CD8-positive, alpha-beta memory T cell (primary cell): Measurements from ENCODE around the gene MPND. TPM values are rescaled to one million over a fixed set of nuclear protein-coding genes. Genes with fewer than 3 reads are reported as not detected.

Experiments
- CTCF ChIA-PET: fragments of 350-600 bp; sonication (Branson Sonifier 250); formaldehyde crosslinking; loops from one replicate; lab custom pipeline; 2021; ENCODE audit warnings: antibody characterized with exemption; lab: Charles Lee
- POLR2A ChIA-PET: fragments of 350-600 bp; sonication (Branson Sonifier 250); formaldehyde crosslinking; loops from one replicate; lab custom pipeline; 2021; ENCODE audit warnings: antibody characterized with exemption; lab: Charles Lee
- DNase-seq, 5 donors: peaks; one replicate each; pipeline versions ENCODE4 v3.0.0 to v3.0.0-alpha.2; 2020 to 2022; ENCODE audit warnings: mixed read lengths in 1 of 5
- H3K27ac ChIP-seq: one replicate; pipeline ENCODE4 v1.7.0; 2013; ENCODE audit warnings: low read depth, mild to moderate bottlenecking, low read length, moderate library complexity
- H3K27me3 ChIP-seq: 2 replicates; pipeline ENCODE4 v1.7.0; 2013; ENCODE audit warnings: low read length, mild to moderate bottlenecking; ENCODE audit not compliant: insufficient read depth, poor library complexity, severe bottlenecking
- H3K36me3 ChIP-seq: 2 replicates; pipeline ENCODE4 v1.7.0; 2013; ENCODE audit warnings: mild to moderate bottlenecking, low read length, moderate library complexity; ENCODE audit not compliant: insufficient read depth
- H3K4me1 ChIP-seq: 2 replicates; pipeline ENCODE4 v1.7.0; 2013; ENCODE audit warnings: mild to moderate bottlenecking, low read length, moderate library complexity; ENCODE audit not compliant: insufficient read depth
- H3K4me3 ChIP-seq: 2 replicates; pipeline ENCODE4 v1.7.0; 2013; ENCODE audit warnings: mild to moderate bottlenecking, low read length
- H3K9me3 ChIP-seq: 2 replicates; pipeline ENCODE4 v1.7.0; 2013; ENCODE audit warnings: mild to moderate bottlenecking, low read length
- H3K27ac Mint-ChIP-seq, 8 donors: one replicate each; pipeline ENCODE4 v1.8.0; 2020 to 2021; ENCODE audit warnings: mixed read lengths in 8 of 8, mild to moderate bottlenecking in 6 of 8, inconsistent platforms in 3 of 8, moderate library complexity in 3 of 8
- H3K27me3 Mint-ChIP-seq, 2 donors: one replicate each; pipeline ENCODE4 v1.8.0; 2020 to 2021; ENCODE audit warnings: mixed read lengths in 2 of 2, mild to moderate bottlenecking in 1 of 2, moderate library complexity in 1 of 2
- H3K36me3 Mint-ChIP-seq, 3 donors: one replicate each; pipeline ENCODE4 v1.8.0; 2020 to 2021; ENCODE audit warnings: mixed read lengths in 3 of 3, inconsistent platforms in 1 of 3, mild to moderate bottlenecking in 1 of 3
- H3K4me1 Mint-ChIP-seq, 3 donors: one replicate each; pipeline ENCODE4 v1.8.0; 2020 to 2021; ENCODE audit warnings: mixed read lengths in 3 of 3, inconsistent platforms in 1 of 3, mild to moderate bottlenecking in 1 of 3
- H3K4me3 Mint-ChIP-seq, 7 donors: one replicate each; pipeline ENCODE4 v1.8.0; 2020 to 2021; ENCODE audit warnings: mixed read lengths in 7 of 7, mild to moderate bottlenecking in 6 of 7, moderate library complexity in 4 of 7, inconsistent platforms in 2 of 7
- H3K9me3 Mint-ChIP-seq, 5 donors: one replicate each; pipeline ENCODE4 v1.8.0; 2020 to 2022; ENCODE audit warnings: mixed read lengths in 5 of 5, mild to moderate bottlenecking in 3 of 5, moderate library complexity in 2 of 5, inconsistent platforms in 1 of 5
- polyA plus RNA-seq: library from polyadenylated mRNA; unstranded; fragments of 300-500 nt; fragmentation: Illumina TruSeq; gene quantifications from one replicate; pipeline ENCODE4 v1.2.3, GENCODE V29; 2021
- total RNA-seq, 2 experiments: library from RNA; stranded (reverse); gene quantifications; one replicate each; pipeline ENCODE4 v1.2.3, GENCODE V29; 2021

Gene MPND
- total and polyA plus RNA-seq, 3 experiments from 2014 or later, result 8.4 to 18.3 (median 17.0) TPM

- Mint-ChIP-seq H3K36me3 (peaks cover 0 to 22% (median 0%) of the 10 kb centered on the region in 3 donors), H3K27ac (peak overlapping the region in 3 of 8 donors; percentile 22 to 87 (median 46)), H3K4me1 (peaks cover 0 to 3% (median 2%) of the 10 kb centered on the region in 3 donors), H3K9me3 (no peaks in the 10 kb centered on the region), H3K27me3 (no peaks in the 10 kb centered on the region), H3K4me3 (no peak overlapping the region)
- Histone ChIP-seq H3K27ac (no peak overlapping the region), H3K4me1 (no peaks in the 10 kb centered on the region), H3K36me3 (no peaks in the 10 kb centered on the region), H3K9me3 (no peaks in the 10 kb centered on the region), H3K27me3 (no peaks in the 10 kb centered on the region), H3K4me3 (no peak overlapping the region)
- POLR2A ChIA-PET, result interaction anchor here (1.0 to 1.8 kb wide), 2 partner anchors 9 to 15 kb away, joined by 3 to 9 read pairs; partner anchors contain the start of gene MPND
- CTCF ChIA-PET, result interaction anchor here (0.6 to 4.8 kb wide), 23 partner anchors 9 to 365 kb away, joined by 3 to 41 read pairs (median 5); partner anchors contain the start of genes HDGFL2 and MPND
- peak in 4 of 5 donors; percentile 50 to 77 (median 52) for DNase-seq
These were observed 9.3 kb downstream of the MPND start for GRCh38 chr19:4352701-4353121.

- no peak overlapping the region for H3K4me3 Mint-ChIP-seq
- H3K27ac Mint-ChIP-seq, result no peak overlapping the region
- no peak overlapping the region for H3K4me3 ChIP-seq
- no peaks in the 10 kb centered on the region for H3K9me3 Mint-ChIP-seq
- no peaks in the 10 kb centered on the region for H3K4me1 ChIP-seq
- H3K36me3 Mint-ChIP-seq, result peaks cover 0 to 23% (median 0%) of the 10 kb centered on the region in 3 donors
- ChIA-PET POLR2A (no interaction called here), CTCF (interaction anchor here (1.6 to 4.8 kb wide), 3 partner anchors 10 to 87 kb away, joined by 5 to 41 read pairs (median 30); partner anchors contain the start of gene MPND)
- H3K27me3 ChIP-seq, result no peaks in the 10 kb centered on the region
- H3K9me3 ChIP-seq, result no peaks in the 10 kb centered on the region
- H3K4me1 Mint-ChIP-seq, result peaks cover 0 to 3% (median 2%) of the 10 kb centered on the region in 3 donors
- H3K27me3 Mint-ChIP-seq, result no peaks in the 10 kb centered on the region
- no peak for DNase-seq
- H3K27ac ChIP-seq, result no peak overlapping the region
- no peaks in the 10 kb centered on the region for H3K36me3 ChIP-seq
These were observed 10.9 kb downstream of the MPND start for GRCh38 chr19:4354282-4354681.

GRCh38 chr19:4354897-4355296 is 11.5 kb downstream of the MPND start:
- Mint-ChIP-seq H3K4me1 (peaks cover 0 to 3% (median 2%) of the 10 kb centered on the region in 3 donors), H3K36me3 (peaks cover 0 to 25% (median 0%) of the 10 kb centered on the region in 3 donors), H3K27me3 (no peaks in the 10 kb centered on the region), H3K27ac (peak overlapping the region in 1 of 8 donors; percentile 83), H3K9me3 (no peaks in the 10 kb centered on the region), H3K4me3 (no peak overlapping the region)
- no peak for DNase-seq
- ChIA-PET CTCF (interaction anchor here (0.8 to 1.6 kb wide), 2 partner anchors 14 to 78 kb away, joined by 3 to 5 read pairs; no protein-coding TSS in a partner anchor), POLR2A (no interaction called here)
- Histone ChIP-seq H3K36me3 (no peaks in the 10 kb centered on the region), H3K9me3 (no peaks in the 10 kb centered on the region), H3K4me1 (no peaks in the 10 kb centered on the region), H3K27ac (no peak overlapping the region), H3K4me3 (no peak overlapping the region), H3K27me3 (no peaks in the 10 kb centered on the region)

- Mint-ChIP-seq H3K9me3 (no peaks in the 10 kb centered on the region), H3K4me3 (no peak overlapping the region), H3K4me1 (peaks cover 0 to 3% (median 2%) of the 10 kb centered on the region in 3 donors), H3K27me3 (no peaks in the 10 kb centered on the region), H3K36me3 (peaks cover 0 to 37% (median 0%) of the 10 kb centered on the region in 3 donors), H3K27ac (no peak overlapping the region)
- ChIA-PET POLR2A (no interaction called here), CTCF (no interaction called here)
- no peaks in the 10 kb centered on the region for H3K9me3 ChIP-seq
- no peak for DNase-seq
- no peaks in the 10 kb centered on the region for H3K4me1 ChIP-seq
- no peak overlapping the region for H3K27ac ChIP-seq
- H3K27me3 ChIP-seq, result no peaks in the 10 kb centered on the region
- no peak overlapping the region for H3K4me3 ChIP-seq
- H3K36me3 ChIP-seq, result no peaks in the 10 kb centered on the region
These were observed 13.9 kb downstream of the MPND start for GRCh38 chr19:4357095-4357797.

- no peaks in the 10 kb centered on the region for H3K9me3 Mint-ChIP-seq
- H3K4me3 ChIP-seq, result no peak overlapping the region
- no peak overlapping the region for H3K27ac ChIP-seq
- no peaks in the 10 kb centered on the region for H3K36me3 ChIP-seq
- no peak overlapping the region for H3K4me3 Mint-ChIP-seq
- H3K4me1 ChIP-seq, result no peaks in the 10 kb centered on the region
- ChIA-PET CTCF (no interaction called here), POLR2A (no interaction called here)
- DNase-seq, result no peak
- H3K27me3 ChIP-seq, result no peaks in the 10 kb centered on the region
- H3K36me3 Mint-ChIP-seq, result peaks cover 0 to 42% (median 0%) of the 10 kb centered on the region in 3 donors
- no peaks in the 10 kb centered on the region for H3K9me3 ChIP-seq
- H3K27ac Mint-ChIP-seq, result peak overlapping the region in 1 of 8 donors; percentile 15
- no peaks in the 10 kb centered on the region for H3K27me3 Mint-ChIP-seq
- no peaks in the 10 kb centered on the region for H3K4me1 Mint-ChIP-seq
These were observed 14.6 kb downstream of the MPND start for GRCh38 chr19:4357921-4358326.

GRCh38 chr19:4358709-4359626 is 15.6 kb downstream of the MPND start:
- no peaks in the 10 kb centered on the region for H3K9me3 Mint-ChIP-seq
- H3K4me3 Mint-ChIP-seq, result no peak overlapping the region
- H3K27ac Mint-ChIP-seq, result peak overlapping the region in 2 of 8 donors; percentile 39 to 57
- no peaks in the 10 kb centered on the region for H3K27me3 Mint-ChIP-seq
- peaks cover 0 to 48% (median 0%) of the 10 kb centered on the region in 3 donors for H3K36me3 Mint-ChIP-seq
- ChIA-PET CTCF (interaction anchor here (0.8 to 1.3 kb wide), 2 partner anchors 11 to 41 kb away, joined by 3 read pairs; partner anchors contain the start of gene SH3GL1), POLR2A (interaction anchor here (0.6 kb wide), 1 partner anchor 11 kb away, joined by 4 read pairs; no protein-coding TSS in a partner anchor)
- no peaks in the 10 kb centered on the region for H3K27me3 ChIP-seq
- H3K4me1 Mint-ChIP-seq, result no peaks in the 10 kb centered on the region
- H3K4me1 ChIP-seq, result no peaks in the 10 kb centered on the region
- H3K4me3 ChIP-seq, result no peak overlapping the region
- DNase-seq, result no peak
- H3K9me3 ChIP-seq, result no peaks in the 10 kb centered on the region
- no peaks in the 10 kb centered on the region for H3K36me3 ChIP-seq
- no peak overlapping the region for H3K27ac ChIP-seq

GRCh38 chr19:4359627-4360000 is 16.3 kb downstream of the MPND start:
- CTCF ChIA-PET, result interaction anchor here (0.8 to 1.3 kb wide), 2 partner anchors 10 to 40 kb away, joined by 3 read pairs; partner anchors contain the start of gene SH3GL1
- H3K27me3 ChIP-seq, result no peaks in the 10 kb centered on the region
- Mint-ChIP-seq H3K4me3 (no peak overlapping the region), H3K36me3 (peaks cover 0 to 52% (median 0%) of the 10 kb centered on the region in 3 donors), H3K27me3 (no peaks in the 10 kb centered on the region), H3K9me3 (no peaks in the 10 kb centered on the region), H3K4me1 (no peaks in the 10 kb centered on the region), H3K27ac (no peak overlapping the region)
- H3K36me3 ChIP-seq, result no peaks in the 10 kb centered on the region
- POLR2A ChIA-PET, result no interaction called here
- no peak for DNase-seq
- H3K4me3 ChIP-seq, result no peak overlapping the region
- H3K4me1 ChIP-seq, result no peaks in the 10 kb centered on the region
- H3K9me3 ChIP-seq, result no peaks in the 10 kb centered on the region
- H3K27ac ChIP-seq, result no peak overlapping the region
